NCI-H146 treated with DMSO at 0.1 percent for 48 hours (cell line): ENCODE measurements around the gene PLAGL1.

Source experiments
- DNase-seq: peaks from one replicate; lab custom pipeline; 2025; ENCODE audit not compliant: unreplicated experiment; lab: John Stamatoyannopoulos, UW

Gene PLAGL1

DNA sequence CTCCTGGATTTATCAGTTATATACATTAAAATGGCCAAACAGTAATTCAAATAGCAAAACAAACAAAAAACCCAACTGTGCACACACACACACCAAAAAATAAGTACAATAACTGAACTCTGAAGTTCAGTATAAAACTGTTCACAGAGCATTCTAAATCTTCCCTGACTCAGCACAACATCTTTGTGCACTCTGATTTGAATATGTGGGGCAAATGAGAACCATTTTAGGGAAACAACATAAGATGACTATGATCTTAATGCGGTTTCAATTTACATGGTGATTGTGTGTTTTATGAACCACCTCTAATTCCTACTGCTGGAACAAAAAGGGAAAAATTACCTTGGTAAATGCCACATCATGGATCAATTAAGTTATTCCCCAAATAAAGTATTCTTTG, 41.7 kb downstream of the PLAGL1 start:
- no peak for DNase-seq

DNA sequence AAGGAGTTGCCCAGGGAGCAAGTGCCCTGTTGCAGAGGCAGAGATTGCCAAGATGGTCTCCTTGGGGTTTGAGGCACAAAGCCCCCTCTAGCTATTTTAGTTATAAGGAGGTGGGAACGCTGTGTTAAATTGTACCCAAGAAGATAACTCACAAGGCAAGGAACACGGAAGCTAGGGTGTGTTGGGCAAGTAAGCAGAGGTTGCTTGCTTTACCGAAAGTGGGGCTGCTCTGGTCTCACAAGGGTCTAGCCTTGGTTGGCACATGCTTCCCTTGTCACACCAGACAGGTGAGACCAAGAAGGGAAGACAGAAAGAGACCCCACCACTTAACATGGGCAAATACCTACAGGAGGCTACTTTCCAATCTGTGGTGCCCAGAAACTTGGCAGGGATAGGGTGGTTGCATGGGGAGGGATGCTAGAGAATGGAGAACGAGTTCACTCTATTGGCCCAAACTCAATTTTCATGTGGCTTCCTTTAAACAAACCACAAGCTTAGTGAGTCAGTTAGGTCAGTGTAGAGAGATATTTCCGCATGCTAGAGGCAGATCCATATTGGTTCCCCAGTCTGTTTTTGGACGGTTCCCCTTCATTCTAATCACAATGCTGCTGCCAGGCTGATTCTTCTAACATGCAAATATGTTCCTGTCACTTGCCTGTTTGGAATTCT, 42.4 kb downstream of the PLAGL1 start:
- DNase-seq = no peak

DNA sequence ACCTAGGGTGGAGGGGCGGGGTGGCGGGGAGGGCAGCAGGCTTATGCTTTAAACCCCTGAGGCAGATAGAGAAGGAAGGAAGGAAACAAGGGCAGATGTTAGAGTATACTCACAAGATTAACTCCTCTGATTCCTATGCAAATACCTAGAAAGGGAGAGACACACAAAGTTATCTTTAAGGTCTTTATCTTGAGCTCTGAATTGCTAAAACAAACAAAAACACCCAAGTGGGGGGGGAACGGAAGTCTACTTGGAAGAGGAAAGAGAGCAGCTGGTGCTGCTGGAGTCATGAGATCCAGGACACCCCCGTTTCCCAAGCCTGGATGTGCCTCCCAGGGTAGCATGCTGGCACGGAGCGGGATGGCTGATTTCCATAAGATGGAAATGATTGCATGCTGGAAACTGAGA, 43.4 kb downstream of the PLAGL1 start:
- DNase-seq = no peak

DNA sequence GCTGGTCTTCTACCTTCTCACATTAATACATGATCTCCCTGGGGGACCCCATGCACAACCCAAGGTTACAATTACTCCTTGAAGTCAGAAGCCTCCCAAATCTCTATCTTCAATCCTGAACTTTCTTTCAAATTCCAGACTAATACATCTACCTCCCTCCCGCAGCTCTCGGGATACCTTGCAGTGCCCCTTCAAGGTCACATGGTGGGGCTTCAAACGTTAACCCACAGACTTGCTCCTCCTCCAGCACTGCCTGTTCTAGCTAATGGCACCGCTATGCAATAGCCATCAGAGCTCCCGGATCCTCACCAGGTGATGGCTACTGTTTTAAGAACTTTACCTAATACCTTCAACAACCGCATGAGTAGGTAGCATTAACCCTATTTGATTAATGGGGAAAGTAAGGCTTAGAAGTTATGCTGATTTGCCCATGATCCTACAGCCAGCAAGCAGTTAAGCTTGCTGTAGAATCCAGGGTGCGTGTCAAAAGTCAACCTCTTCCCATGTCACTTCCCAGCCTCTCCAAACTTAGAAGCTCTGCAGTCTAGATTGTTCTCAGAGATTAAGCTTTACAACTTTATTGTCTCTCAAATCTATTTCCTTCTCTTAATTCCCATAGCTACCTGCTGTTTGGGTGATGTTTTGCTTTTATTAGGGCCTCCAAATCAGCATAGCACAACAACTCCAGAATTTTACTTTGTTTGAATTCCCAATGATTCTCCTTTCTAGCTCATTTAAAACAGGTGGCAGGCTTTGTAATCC, 44.7 kb downstream of the PLAGL1 start:
- DNase-seq = no peak

DNA sequence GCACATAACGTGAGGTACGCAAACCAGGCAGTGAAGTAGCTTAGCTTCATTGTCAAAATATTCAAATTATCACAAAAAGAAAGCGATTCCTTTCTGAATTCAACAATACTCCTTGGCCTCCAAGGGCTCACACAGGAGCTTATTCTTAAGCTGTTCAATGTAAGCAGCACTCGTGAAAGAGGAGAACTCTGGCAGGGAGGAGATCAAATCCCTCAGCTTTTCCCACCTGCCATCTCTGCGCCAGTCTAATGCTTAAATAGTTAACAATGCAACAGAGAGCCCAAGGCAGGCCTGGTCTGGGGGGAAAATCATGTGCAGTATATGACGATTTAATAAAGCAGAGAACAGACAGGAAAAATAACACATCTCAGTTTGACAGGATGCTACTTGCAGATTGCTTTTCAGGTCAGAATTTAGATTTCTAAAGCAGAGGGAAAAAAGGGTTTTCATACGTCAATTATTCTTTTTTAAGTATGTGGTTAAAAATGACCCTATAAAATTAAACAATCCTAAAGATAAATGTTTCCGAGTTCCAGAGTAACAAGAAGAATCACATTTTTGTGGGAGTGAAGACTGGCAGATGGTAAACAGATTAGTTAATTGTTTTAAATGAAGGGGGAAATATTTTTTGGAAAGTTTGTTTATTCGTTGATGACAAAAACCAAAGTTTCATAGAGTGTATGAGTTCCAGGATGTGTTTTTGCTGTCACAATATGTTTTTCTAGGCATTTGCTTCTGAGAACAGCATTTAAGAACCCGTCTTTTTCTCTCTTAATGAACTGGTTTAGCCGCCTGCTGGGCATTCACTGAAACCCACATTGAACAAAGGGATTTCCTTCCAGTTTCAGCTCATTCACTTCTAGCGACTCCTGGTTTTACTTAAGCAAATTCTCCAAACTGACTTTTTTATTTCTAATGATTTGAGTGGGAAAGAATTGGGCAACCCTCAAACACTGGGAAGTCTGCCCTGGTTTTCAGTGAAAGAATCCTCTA, 45.9 kb downstream of the PLAGL1 start:
- no peak for DNase-seq

DNA sequence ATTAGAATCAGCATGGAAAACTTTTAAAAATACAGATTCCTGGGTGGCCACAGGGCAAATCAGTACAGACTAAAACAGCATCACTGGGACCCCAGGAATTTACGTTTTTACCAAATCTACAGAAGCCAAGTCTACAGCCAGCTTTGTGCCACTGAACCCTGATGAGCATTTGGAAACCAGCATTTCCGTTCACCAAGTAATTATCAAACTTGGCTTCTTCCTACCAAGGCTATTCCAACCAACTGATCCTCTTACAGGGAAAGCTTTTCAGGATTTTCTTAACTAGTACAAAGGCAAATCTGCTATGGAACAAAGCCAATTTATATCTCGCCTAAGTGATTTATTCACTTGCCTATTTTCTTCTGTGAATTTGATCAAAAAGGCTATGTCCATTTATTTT, 47.0 kb downstream of the PLAGL1 start:
- DNase-seq = no peak

DNA sequence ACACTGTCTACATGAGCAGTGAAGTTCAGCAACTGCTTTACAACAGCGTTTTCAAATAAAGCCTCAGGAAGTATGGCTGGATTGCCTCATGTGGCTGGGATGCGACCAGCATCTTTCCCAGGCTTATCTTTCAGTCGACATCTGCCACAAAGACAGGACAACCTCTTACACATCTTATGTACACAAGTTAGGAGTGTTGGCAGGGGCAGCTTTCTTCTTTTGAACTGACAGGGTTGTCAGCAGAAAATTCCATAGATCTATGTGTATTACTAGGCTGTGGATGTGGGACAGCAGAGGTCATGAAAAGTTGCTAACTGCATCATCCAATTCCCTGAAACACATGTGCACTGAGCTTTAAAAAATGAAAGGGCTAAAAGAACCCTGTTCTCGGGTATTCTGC, 48.1 kb downstream of the PLAGL1 start:
- no peak for DNase-seq

DNA sequence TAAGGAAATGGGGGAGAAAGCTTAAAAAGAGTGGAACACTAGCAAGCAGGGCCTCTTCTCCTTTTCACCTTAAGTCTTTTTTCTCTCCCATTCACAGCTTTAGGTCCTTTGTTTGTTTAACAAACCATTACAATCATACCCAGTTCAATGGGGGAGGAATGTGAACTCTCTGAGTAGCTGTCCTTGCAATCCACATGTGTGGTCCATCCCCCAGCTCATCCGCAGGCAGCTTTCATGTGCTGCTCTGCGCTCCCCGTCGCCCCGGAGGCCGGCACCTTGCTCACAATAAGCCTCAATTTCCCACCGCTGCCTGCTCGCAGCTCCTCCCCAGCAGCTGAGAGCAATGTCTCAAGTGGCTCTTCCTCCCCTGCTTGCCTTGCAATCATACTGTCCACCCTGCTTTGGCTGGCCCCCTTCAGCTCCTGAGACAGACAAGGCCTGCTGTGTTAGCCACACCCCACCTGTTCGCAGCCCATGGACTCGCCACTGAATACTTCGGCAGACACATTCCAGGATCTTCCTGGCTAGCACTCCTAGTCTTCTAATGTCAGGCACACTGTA, 49.1 kb downstream of the PLAGL1 start:
- DNase-seq = no peak

DNA sequence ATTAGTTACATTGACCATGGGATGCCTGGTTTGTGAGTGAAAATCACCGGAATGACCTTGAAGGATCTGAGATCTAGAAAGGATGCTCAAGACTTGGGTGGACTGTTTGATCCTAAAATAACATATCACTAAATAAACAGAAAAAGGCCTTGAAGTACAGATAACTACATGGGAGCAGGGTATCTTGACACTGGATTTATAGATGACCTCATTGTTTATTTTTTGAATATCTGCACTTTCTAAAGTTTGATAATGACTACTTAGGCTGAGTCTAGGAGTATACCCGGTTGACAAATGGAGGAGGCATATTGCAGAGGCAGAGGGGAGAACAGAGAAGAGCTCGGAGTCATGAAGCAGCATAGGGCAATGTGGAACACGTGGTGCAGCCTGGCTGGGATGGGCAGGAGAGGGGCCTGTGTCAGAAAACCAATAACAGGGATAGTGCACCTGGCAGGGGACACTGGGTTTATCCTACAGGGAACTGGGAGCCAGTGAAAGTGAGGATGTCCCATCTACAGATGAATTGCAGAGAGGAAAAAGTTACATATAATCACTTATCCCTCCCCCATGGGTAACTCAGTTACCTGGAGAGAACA, 50.3 kb downstream of the PLAGL1 start:
- DNase-seq = no peak

DNA sequence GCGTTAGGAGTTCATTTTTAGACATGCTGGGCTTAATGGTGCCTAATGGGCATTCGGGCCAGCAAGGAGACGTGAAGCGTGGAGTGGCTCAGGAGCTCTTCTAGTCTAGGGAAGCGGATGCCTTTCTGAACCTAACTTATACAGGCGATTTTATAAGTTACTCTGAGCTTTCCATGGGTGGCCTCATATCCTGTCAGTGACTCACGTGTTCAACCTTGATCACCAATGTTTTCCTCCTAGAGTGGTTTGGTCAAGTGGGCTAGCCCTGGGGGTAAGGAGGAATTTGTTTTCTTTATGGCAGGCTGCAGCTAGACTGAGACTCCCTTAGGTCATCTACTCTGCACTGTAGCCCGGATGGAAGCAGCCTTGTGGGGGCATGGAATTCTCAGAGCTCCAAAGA, 52.1 kb downstream of the PLAGL1 start:
- no peak for DNase-seq

DNA sequence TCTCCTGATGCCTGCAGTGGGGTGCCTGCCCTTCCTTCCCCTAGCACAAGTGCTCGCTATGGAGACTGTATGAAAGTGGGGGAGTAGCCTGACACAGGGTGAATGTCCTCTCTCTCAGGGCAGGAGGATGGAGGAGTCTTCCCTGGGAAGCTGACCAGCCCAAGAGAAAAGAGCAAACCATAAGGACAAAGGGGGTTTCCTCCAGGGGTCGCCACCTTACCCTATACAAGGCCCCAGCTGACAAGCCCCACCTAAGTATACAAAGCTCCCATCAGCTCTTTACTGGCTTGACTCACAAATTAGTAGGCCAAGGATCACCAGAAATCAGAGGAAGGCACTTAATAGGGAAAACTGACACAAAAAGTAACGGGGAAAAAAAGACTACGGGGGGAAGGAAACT, 54.1 kb downstream of the PLAGL1 start:
- DNase-seq = no peak

DNA sequence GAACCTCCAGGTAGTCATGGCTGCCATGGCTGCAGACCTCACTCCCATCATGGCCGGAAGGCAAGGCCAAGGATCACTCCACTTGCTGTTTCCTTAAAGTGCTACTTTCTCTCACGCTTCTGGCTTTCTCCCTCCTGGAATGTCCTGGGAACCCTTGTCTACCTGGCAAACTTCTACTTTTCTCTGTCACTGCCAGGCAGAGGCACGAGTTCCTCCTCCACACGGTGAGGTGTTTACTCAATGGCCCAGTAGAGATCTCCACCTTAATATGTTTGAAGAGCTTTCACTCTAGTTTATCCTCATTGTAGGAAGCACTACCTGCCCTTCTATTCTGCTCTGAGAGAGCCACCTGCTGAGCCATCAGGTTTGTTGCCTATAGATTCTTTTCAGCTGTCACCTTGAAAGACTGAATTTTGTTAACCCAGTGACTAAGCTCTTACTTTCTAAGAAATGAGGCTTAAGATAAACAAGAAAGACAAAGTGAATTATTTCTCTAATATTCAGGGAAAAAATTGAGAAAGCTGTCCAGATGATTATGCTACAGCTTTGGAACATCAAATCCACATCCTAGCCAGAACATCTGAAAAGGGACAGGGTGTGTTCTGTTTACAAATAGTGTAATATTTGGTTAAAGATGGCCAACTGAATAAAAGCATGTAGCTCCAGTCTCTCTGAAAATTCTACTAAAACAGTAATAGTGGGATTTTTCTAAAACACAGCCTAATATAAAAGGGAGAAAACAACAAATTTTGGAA, 54.9 kb downstream of the PLAGL1 start:
- no peak for DNase-seq

DNA sequence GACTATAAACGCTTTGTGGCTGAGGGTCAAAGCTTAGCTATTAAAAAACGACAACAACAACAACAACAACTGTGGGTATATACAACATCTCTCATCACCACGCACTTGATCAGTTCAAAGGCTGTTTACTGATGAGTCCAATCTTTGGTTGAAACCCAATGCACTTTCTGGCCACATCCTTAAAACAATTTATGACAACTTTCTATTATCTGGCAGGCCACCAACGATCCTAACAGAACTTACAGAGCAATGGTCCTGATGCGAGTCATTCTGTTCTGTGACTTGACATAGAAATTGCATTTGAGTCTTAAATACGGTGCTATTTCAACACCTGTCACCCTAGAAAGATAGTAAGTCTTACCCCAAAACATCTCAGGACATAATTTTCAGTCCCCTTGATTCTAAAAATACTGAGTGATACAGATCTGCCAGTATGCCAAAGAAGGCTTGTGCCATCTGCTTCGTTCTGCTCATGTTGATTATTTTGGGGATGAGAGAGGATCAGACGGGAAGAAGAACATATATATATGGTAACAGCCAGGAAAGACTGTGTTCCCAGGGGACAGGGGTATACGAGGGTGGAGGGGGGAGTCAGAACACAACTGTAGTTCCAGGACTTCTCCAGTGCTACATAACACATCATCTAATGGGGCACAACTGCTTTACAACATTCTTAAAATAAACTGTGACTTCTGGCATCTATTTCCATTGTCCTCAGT, 55.8 kb downstream of the PLAGL1 start:
- DNase-seq = no peak

DNA sequence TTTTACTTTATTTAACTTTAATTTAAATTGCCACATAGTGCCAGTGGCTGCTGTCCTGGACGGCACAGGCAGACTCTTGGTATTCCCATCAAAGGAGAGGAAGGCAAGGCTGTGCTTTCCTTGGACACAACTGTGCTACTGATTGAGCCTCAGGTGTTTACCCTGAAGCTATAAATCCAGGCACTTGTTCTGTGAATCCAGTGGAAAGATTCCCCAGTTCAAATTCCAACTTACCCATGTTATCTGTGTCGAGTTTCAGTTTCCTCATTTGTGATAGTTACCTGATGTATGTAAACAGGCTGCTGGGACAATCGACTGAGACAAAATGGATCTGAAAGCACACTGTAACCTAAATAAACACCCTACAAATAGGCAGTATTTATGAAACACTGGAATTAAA, 57.2 kb downstream of the PLAGL1 start:
- DNase-seq = no peak

DNA sequence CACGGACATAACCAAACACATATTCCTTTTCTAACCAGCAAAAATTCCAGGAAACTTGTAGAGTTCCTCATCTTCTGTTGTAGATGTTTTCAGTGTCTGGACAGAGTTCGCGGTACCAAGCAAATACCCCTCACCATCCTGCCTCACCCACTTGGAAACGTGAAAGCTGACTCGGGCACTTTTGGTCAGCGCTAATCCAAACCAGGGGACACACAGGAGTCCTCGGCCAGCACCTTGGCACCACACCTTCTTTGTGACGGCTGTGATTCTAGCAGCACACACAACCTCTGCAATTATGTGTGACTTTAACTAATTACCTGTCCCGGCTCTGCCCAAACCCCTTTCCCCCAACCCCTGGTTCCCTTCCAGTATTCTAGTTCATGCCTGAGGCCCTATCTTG, 58.1 kb downstream of the PLAGL1 start:
- no peak for DNase-seq

DNA sequence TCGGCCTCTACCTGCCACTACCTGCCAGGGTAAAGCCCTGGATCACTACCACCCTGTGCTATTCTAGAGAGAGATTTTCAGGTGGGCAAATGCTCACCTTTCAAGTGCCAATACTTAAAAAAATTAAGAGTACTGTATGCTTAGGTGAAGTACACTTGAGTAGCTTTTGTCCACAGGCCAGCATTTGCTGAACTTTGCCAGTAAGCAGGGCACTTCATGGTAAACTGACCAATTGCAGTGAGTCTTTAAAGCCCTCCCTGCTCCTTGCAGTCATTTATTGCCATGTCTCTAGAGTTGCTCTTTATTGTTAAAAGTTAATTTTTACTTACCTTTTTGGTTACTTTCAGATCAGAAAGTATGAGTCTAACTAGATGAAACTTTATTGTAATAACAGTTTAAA, 58.5 kb downstream of the PLAGL1 start:
- no peak for DNase-seq

DNA sequence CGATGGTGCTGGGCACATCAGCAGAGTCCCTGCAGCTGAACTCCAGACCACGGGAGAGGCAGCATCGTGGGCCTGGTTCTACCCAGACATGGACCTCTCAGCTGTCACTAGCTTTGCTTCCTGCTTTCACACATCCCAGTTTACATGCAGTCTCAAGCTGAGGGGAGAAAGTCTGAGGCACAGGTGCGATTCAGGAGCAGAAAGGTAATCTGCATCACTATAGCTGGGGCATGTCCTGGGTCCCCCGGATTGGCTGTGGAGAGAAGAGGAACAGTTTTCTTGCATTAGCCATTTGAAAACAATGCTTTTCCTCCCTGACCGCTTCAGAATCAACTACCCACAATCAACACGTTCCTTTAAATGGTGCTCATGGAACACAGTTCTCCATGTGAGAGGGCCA, 59.9 kb downstream of the PLAGL1 start:
- no peak for DNase-seq

DNA sequence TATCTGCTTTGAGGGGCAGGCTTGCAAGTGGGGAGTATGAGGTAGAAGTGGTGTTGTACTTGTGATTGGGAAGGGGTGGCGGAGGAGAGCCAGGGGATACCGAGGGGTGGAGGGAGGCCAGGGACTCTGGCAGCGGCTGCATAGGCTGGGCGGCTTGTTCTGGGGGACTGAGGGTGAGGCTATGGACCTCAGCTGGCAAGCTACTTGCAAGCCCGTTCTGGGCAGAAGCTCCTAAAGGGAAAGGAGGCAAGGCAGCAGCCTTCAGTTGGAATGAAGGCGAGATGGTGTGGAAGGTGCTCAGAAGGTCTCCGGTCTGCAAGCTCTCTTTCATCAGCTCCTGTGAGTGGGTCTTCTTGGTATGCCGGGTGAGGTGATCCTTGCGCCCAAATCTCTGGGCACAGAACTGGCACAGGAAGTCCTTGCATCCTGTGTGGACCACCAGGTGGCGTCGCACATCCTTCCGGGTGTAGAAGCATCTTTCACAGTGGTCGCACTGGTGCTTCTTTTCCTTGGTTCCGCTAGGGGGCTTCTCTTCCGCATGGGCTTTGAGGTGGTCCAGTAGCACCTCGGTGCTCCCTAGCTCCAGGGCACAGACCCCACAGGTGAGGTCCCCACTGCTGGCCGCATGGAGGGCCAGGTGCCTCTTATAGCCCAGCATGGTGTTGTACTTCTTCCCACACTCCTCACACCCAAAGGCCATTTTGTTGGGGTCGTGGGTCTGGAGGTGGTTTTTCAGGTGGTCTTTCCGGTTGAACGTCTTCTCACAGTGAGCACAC, 66.0 kb downstream of the PLAGL1 start:
- DNase-seq = peak; percentile 43
